Heart left ventricle (tissue), 16 donors: ENCODE data around the gene CEP112. TPM values are rescaled to one million over a fixed set of nuclear protein-coding genes. Genes with fewer than 3 reads are reported as not detected.
"Not testable (repeated sequence)": the region's sequence is repeated elsewhere in the genome, so short reads cannot be mapped to it uniquely, and the experiment has no call there.

Experiments
- ATAC-seq, 4 donors: fragments of 200-7000 bp; cut with Tn5 transposase; one replicate each; pipeline ENCODE4 v1.9.1; 2020 to 2022; ENCODE audit warnings: moderate library complexity in 4 of 4, mild to moderate bottlenecking in 3 of 4, moderate number of reproducible peaks in 1 of 4
- DNase-seq, 5 donors: peaks; one replicate each; pipeline ENCODE4 v3.0.0-alpha.2; 2020
- H3K27ac ChIP-seq, 12 donors: fragments of 200-600 bp; sonication (generic) in 4 of 12; one replicate each; pipeline versions ENCODE4 v1.5.0 to v1.8.0; 2016 to 2022; ENCODE audit warnings: mild to moderate bottlenecking in 2 of 12
- H3K27me3 ChIP-seq, 9 donors: fragments of 200-600 bp; sonication (generic) in 2 of 9; one replicate each; pipeline versions ENCODE4 v1.5.1 to v1.8.0; 2016 to 2022; ENCODE audit warnings: mild to moderate bottlenecking in 3 of 9
- H3K36me3 ChIP-seq, 9 donors: fragments of 200-600 bp; sonication (generic) in 2 of 9; one replicate each; pipeline versions ENCODE4 v1.5.0 to v1.8.0; 2018 to 2022; ENCODE audit warnings: mild to moderate bottlenecking in 2 of 9
- H3K4me1 ChIP-seq, 12 donors: fragments of 200-600 bp; sonication (generic) in 4 of 12; one replicate each; pipeline versions ENCODE4 v1.5.0 to v1.8.0; 2016 to 2022; ENCODE audit warnings: mild to moderate bottlenecking in 3 of 12
- H3K4me3 ChIP-seq, 12 donors: fragments of 200-600 bp; sonication (generic) in 4 of 12; one replicate each; pipeline versions ENCODE4 v1.5.0 to v1.8.0; 2017 to 2022; ENCODE audit warnings: mild to moderate bottlenecking in 9 of 12, moderate library complexity in 4 of 12
- H3K9me3 ChIP-seq, 12 donors: fragments of 200-600 bp; sonication (generic) in 4 of 12; one replicate each; pipeline versions ENCODE4 v1.5.0 to v1.8.0; 2016 to 2022; ENCODE audit warnings: mild to moderate bottlenecking in 1 of 12
- CTCF ChIP-seq, 12 donors: fragments of 200-600 bp; sonication (generic) in 4 of 12; IDR thresholded peaks; one replicate each; pipeline versions ENCODE4 v1.5.0 to v1.8.0; 2018 to 2022; ENCODE audit warnings: antibody characterized with exemption in 12 of 12, mild to moderate bottlenecking in 5 of 12
- POLR2A ChIP-seq, 2 donors: fragments of 450-650 bp; IDR thresholded peaks; one replicate each; pipeline ENCODE4 v1.6.1; 2017; ENCODE audit warnings: antibody characterized with exemption in 2 of 2, mild to moderate bottlenecking in 2 of 2, moderate library complexity in 2 of 2
- whole genome bisulfite sequencing, 4 donors: extraction: QIAGEN DNeasy Blood & Tissue Kit in 2 of 4; methylation state at CpG; one replicate each; pipeline versions ENCODE4 v1.1.5 to v1.1.7; 2013 to 2018; 5-methylcytosine and 5-hydroxymethylcytosine counted together
- intact Hi-C, 10 donors: fragments of 100-400 bp; cut with DNase I; formaldehyde crosslinking; loops; one replicate each; pipeline versions ENCODE4 v1.11.1 to v1.14.2; 2022
- polyA plus RNA-seq, 2 donors: library from polyadenylated mRNA; stranded (reverse); fragments of 200-250 nt; gene quantifications; one replicate each; pipeline ENCODE4 v1.2.3, GENCODE V29; 2013
- total RNA-seq, 9 donors: library from RNA; depleted of rRNA in 2 of 9; stranded (reverse); fragments of >200 nt in 2 of 9; fragmentation: NEBNext Ultra II Directional in 3 of 9; extraction: Animal tissue kit (Norgen Biotek cat#: 25700) in 3 of 9; gene quantifications; one replicate each; pipeline versions ENCODE4 v1.1.0 to v1.2.4, GENCODE V29; 2016 to 2023
- donor health status: ischemic (EF 13 %, LVEDD 7.1; RV severe dilation, severe dysfunction).
- donor health status: healthy with polysubstance abuse.
- donor health status: DM: no; HTN: yes; CAD: no.
- donor health status: DM: no; HTN: no; CAD: no.
- donor health status: ischemic (EF 25% LVEDD 6.9; RV normal size, moderate dysfunction).
- donor health status: ischemic (EF 25% LVEDD 5.7; RV mildly dilated, moderate dysfunction).
- donor health status: healthy.
- donor health status: DM: yes; HTN: yes; CAD: no.
- donor health status: ischemic (EF 35%, LVEDD 5.7; RV mildly dilated, moderate dysfunction).
- donor health status: nonischemic (EF 11% LVEDD 7.7; RV severe dilation, severe dysfunction).
- donor health status: DM: yes; HTN: yes; CAD: no.
- donor health status: PGD.
- donor health status: ischemic (EF 29% LVEDD 5.4; RV normal size, mild dysfunction).
- donor health status: nonischemic (EF 23%, LVEDD 6.1; RV moderate dilation, normal function).

The CEP112 gene
- total and polyA plus RNA-seq, 11 donors: 5.5 to 28.3 (median 14.3) TPM

- no peaks in the 10 kb centered on the region for H3K9me3 ChIP-seq
- no peak for ATAC-seq
- DNase-seq: no peak
- TF ChIP-seq CTCF (IDR thresholded peaks at IDR 0.05) (no peak), POLR2A (IDR thresholded peaks at IDR 0.05) (no peak)
- intact Hi-C loops: loop anchor here in 3 of 10 donors (10.0 kb wide), 3 partner anchors 536 to 616 kb away; partner anchors contain the start of gene AXIN2 (in 1 of the 3)
- no peaks in the 10 kb centered on the region for H3K27me3 ChIP-seq
- H3K36me3 ChIP-seq: peaks cover 0 to 54% (median 4%) of the 10 kb centered on the region in 9 donors
- H3K27ac ChIP-seq: peak overlapping the region in 5 of 12 donors; percentile 40 to 57 (median 44)
- H3K4me1 ChIP-seq: peaks cover 0 to 17% (median 1%) of the 10 kb centered on the region in 12 donors
- H3K4me3 ChIP-seq: no peak overlapping the region
Measured at GRCh38 chr17:66171172-66171571, 20.8 kb downstream of the CEP112 start.

- Histone ChIP-seq H3K4me1 (peaks cover 0 to 17% (median 1%) of the 10 kb centered on the region in 12 donors), H3K36me3 (peaks cover 0 to 49% (median 4%) of the 10 kb centered on the region in 9 donors), H3K27ac (no peak overlapping the region), H3K9me3 (no peaks in the 10 kb centered on the region), H3K27me3 (no peaks in the 10 kb centered on the region), H3K4me3 (no peak overlapping the region)
- 74 to 83% (median 81%) methylated on average over 3 of the region's 3 CpGs for WGBS, 4 donors
- TF ChIP-seq POLR2A (IDR thresholded peaks at IDR 0.05) (no peak), CTCF (IDR thresholded peaks at IDR 0.05) (no peak)
- DNase-seq (no peak), ATAC-seq (no peak)
- intact Hi-C loops: loop anchor here (5.0 to 10.0 kb wide), 12 partner anchors 535 to 938 kb away; partner anchors contain the start of gene AXIN2 (in 1 of the 10)
Measured at GRCh38 chr17:66169839-66170238, 22.1 kb downstream of the CEP112 start.

GRCh38 chr17:66167189-66167815 lies 24.6 kb downstream of the CEP112 start:
- WGBS, 4 donors: 43 to 56% (median 48%) methylated on average over 5 of the region's 5 CpGs
- no peak for DNase-seq
- intact Hi-C loops: loop anchor here (2.0 to 10.0 kb wide), 11 partner anchors 613 to 935 kb away; no protein-coding TSS in a partner anchor
- Histone ChIP-seq H3K9me3 (no peaks in the 10 kb centered on the region), H3K36me3 (peaks cover 0 to 36% (median 4%) of the 10 kb centered on the region in 9 donors), H3K4me1 (peaks cover 0 to 16% (median 1%) of the 10 kb centered on the region in 12 donors), H3K4me3 (no peak overlapping the region), H3K27ac (no peak overlapping the region), H3K27me3 (no peaks in the 10 kb centered on the region)
- TF ChIP-seq POLR2A (IDR thresholded peaks at IDR 0.05) (no peak), CTCF (IDR thresholded peaks at IDR 0.05) (no peak)
- peak in 2 of 4 donors; percentile 54 to 84 for ATAC-seq

- intact Hi-C loops: loop anchor here (1.0 to 10.0 kb wide), 13 partner anchors 611 to 935 kb away; no protein-coding TSS in a partner anchor
- Histone ChIP-seq H3K36me3 (peaks cover 0 to 26% (median 4%) of the 10 kb centered on the region in 9 donors), H3K4me1 (peaks cover 0 to 7% (median 0%) of the 10 kb centered on the region in 12 donors), H3K27ac (no peak overlapping the region), H3K27me3 (no peaks in the 10 kb centered on the region), H3K4me3 (no peak overlapping the region), H3K9me3 (peaks cover 0 to 5% (median 0%) of the 10 kb centered on the region in 12 donors)
- ATAC-seq: no peak
- TF ChIP-seq POLR2A (IDR thresholded peaks at IDR 0.05): no peak
- TF ChIP-seq CTCF (IDR thresholded peaks at IDR 0.05): peak; percentile 57 to 80 (median 72)
- DNase-seq: no peak
Measured at GRCh38 chr17:66165537-66166123, 26.3 kb downstream of the CEP112 start.

GRCh38 chr17:66155055-66155454 lies 36.9 kb downstream of the CEP112 start:
- DNase-seq, H3K27me3 ChIP-seq, ATAC-seq, H3K4me1 ChIP-seq, H3K27ac ChIP-seq, H3K4me3 ChIP-seq, intact Hi-C loops: not testable (repeated sequence)
- peaks cover 0 to 14% (median 0%) of the 10 kb centered on the region in 9 donors for H3K36me3 ChIP-seq
- peaks cover 0 to 24% (median 0%) of the 10 kb centered on the region in 12 donors for H3K9me3 ChIP-seq
- WGBS, 4 donors: 87 to 100% (median 95%) methylated on average over 4 of the region's 4 CpGs
